Liver (tissue), 9 donors: Measurements from ENCODE around the gene FAT2. TPM values are rescaled to one million over a fixed set of nuclear protein-coding genes. Genes with fewer than 3 reads are reported as not detected.

Experiments
- DNase-seq: peaks from one replicate; pipeline ENCODE4 v3.0.0-alpha.2; 2017; ENCODE audit warnings: low spot score
- H3K27ac ChIP-seq, 2 donors: one replicate each; pipeline ENCODE4 v1.7.0; 2013; ENCODE audit warnings: inconsistent platforms in 2 of 2, low read length in 2 of 2, control low read depth in 1 of 2, low read depth in 1 of 2, mild to moderate bottlenecking in 1 of 2
- H3K27me3 ChIP-seq, 4 donors: one replicate each; pipeline versions ENCODE4 v1.6.1 to v1.7.0; 2013; ENCODE audit warnings: low read length in 3 of 4, inconsistent platforms in 1 of 4, mild to moderate bottlenecking in 1 of 4, moderate library complexity in 1 of 4; ENCODE audit not compliant: control insufficient read depth in 4 of 4, insufficient read depth in 4 of 4
- H3K36me3 ChIP-seq, 4 donors: one replicate each; pipeline versions ENCODE4 v1.6.1 to v1.7.0; 2013; ENCODE audit warnings: low read length in 3 of 4, mild to moderate bottlenecking in 3 of 4, low read depth in 1 of 4, moderate library complexity in 1 of 4; ENCODE audit not compliant: control insufficient read depth in 4 of 4, insufficient read depth in 3 of 4
- H3K4me1 ChIP-seq, 4 donors: one replicate each; pipeline versions ENCODE4 v1.6.1 to v1.7.0; 2013; ENCODE audit warnings: low read length in 3 of 4, mild to moderate bottlenecking in 3 of 4, moderate library complexity in 1 of 4; ENCODE audit not compliant: control insufficient read depth in 4 of 4, insufficient read depth in 4 of 4
- H3K4me3 ChIP-seq, 3 donors: one replicate each; pipeline versions ENCODE4 v1.6.1 to v1.7.0; 2013; ENCODE audit warnings: low read length in 3 of 3, control low read depth in 1 of 3, low read depth in 1 of 3, mild to moderate bottlenecking in 1 of 3
- H3K9ac ChIP-seq, 2 donors: one replicate each; pipeline ENCODE4 v1.7.0; 2013; ENCODE audit warnings: low read length in 2 of 2, mild to moderate bottlenecking in 2 of 2, moderate library complexity in 2 of 2, control low read depth in 1 of 2, low read depth in 1 of 2
- H3K9me3 ChIP-seq, 4 donors: one replicate each; pipeline versions ENCODE4 v1.6.1 to v1.7.0; 2013; ENCODE audit warnings: low read length in 3 of 4; ENCODE audit not compliant: control insufficient read depth in 4 of 4
- EGR1 ChIP-seq, 2 donors: IDR thresholded peaks; 2 replicates each; pipeline ENCODE4 v1.6.1; 2016 to 2018; ENCODE audit warnings: antibody characterized with exemption in 2 of 2, low read depth in 2 of 2
- FOXA1 ChIP-seq: IDR thresholded peaks from 2 replicates; pipeline ENCODE4 v1.6.1; 2016; ENCODE audit warnings: antibody characterized with exemption
- GABPA ChIP-seq, 2 donors: IDR thresholded peaks in 1 of 2; conservative IDR thresholded peaks in 1 of 2; 2 replicates each; pipeline ENCODE4 v1.6.1; 2016; ENCODE audit warnings: antibody characterized with exemption in 2 of 2, mild to moderate bottlenecking in 1 of 2, moderate library complexity in 1 of 2
- HNF4A ChIP-seq, 2 donors: conservative IDR thresholded peaks; 2 replicates each; pipeline ENCODE4 v1.6.1; 2016; ENCODE audit warnings: antibody characterized with exemption in 2 of 2, mild to moderate bottlenecking in 2 of 2
- JUND ChIP-seq, 2 donors: IDR thresholded peaks; 2 replicates each; pipeline ENCODE4 v1.6.1; 2016; ENCODE audit warnings: antibody characterized with exemption in 2 of 2
- NR2F2 ChIP-seq: IDR thresholded peaks from 2 replicates; pipeline ENCODE4 v1.6.1; 2016; ENCODE audit warnings: antibody characterized with exemption
- RAD21 ChIP-seq, 2 donors: IDR thresholded peaks; 2 replicates each; pipeline ENCODE4 v1.6.1; 2016; ENCODE audit warnings: antibody characterized with exemption in 2 of 2, mild to moderate bottlenecking in 2 of 2
- RXRA ChIP-seq, 2 donors: IDR thresholded peaks; 2 replicates each; pipeline ENCODE4 v1.6.1; 2017 to 2018; ENCODE audit warnings: antibody characterized with exemption in 2 of 2, mild to moderate bottlenecking in 1 of 2
- SP1 ChIP-seq: IDR thresholded peaks from 2 replicates; pipeline ENCODE4 v1.6.1; 2018; ENCODE audit warnings: antibody characterized with exemption, mild to moderate bottlenecking
- YY1 ChIP-seq: IDR thresholded peaks from 2 replicates; pipeline ENCODE4 v1.6.1; 2016; ENCODE audit warnings: antibody characterized with exemption, mild to moderate bottlenecking
- WGBS: extraction: QIAGEN DNeasy Blood & Tissue Kit; methylation state at CpG from one replicate; pipeline ENCODE4 v1.1.7; 2013; 5-methylcytosine and 5-hydroxymethylcytosine counted together
- polyA plus RNA-seq, 2 donors: library from polyadenylated mRNA; stranded (reverse) in 1 of 2; unstranded in 1 of 2; fragments of 200-250 nt in 1 of 2; fragments of >200 nt in 1 of 2; fragmentation: Nextera tagmentation in 1 of 2; extraction: Ambion mirVana in 1 of 2; gene quantifications; one replicate each; pipeline versions ENCODE4 v1.2.1 to v1.2.3, GENCODE V29; 2013 to 2015
- total RNA-seq, 2 donors: library from RNA; depleted of rRNA; stranded (reverse); fragments of >200 nt; gene quantifications; one replicate each; pipeline ENCODE4 v1.2.3, GENCODE V29; 2014
- TF ChIP-seq, protein P1 (sequence below): IDR thresholded peaks from 2 replicates; pipeline ENCODE4 v1.6.1; 2016; ENCODE audit warnings: antibody characterized with exemption
- TF ChIP-seq, protein P2 (sequence below): fragments of 150-350 bp; IDR thresholded peaks from 2 replicates; pipeline ENCODE4 v1.5.1; 2017; ENCODE audit warnings: improper control_type of control experiment, low read depth, low read length; ENCODE audit not compliant: missing input control
- TF ChIP-seq, protein P3 (sequence below): IDR thresholded peaks from 2 replicates; pipeline ENCODE4 v1.6.1; 2016; ENCODE audit warnings: antibody characterized with exemption
- TF ChIP-seq, protein P4 (sequence below): IDR thresholded peaks from 2 replicates; pipeline ENCODE4 v1.6.1; 2016; ENCODE audit warnings: antibody characterized with exemption
- TF ChIP-seq, protein P5 (sequence below): IDR thresholded peaks from 2 replicates; pipeline ENCODE4 v1.6.1; 2016; ENCODE audit warnings: antibody characterized with exemption, mild to moderate bottlenecking
- donor health status: healthy.
- donor health status: healthy.
- donor health status: healthy.
- donor health status: healthy.
- donor health status: healthy.

The FAT2 gene
- total and polyA plus RNA-seq, 4 donors = under 0.01 to 0.07 TPM; not detected in 2

DNA sequence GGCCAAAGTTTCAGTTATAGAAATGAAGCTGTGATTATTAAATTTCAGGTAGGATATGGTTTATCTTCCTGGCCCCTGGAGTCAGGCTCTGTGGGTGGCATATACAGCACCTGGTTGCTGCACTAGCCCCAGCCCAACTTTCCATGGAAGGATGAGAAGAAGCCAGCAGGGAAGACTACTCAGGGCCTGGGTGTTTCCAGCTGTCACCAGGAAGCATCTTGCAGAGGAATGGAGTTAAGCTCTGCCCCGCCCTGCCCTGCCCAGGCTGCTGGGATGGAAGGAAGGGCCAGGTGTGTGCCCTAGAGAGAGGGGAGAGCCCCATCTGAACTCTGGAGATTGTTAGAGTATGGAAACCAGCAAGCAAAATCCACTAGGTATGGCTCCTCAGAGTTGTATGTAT is 42.8 kb upstream of the FAT2 start:
- no peak overlapping the region for H3K27ac ChIP-seq
- no peaks in the 10 kb centered on the region for H3K4me1 ChIP-seq
- TF ChIP-seq EGR1 (IDR thresholded peaks at IDR 0.05; ENCODE audit: low read depth in 2 of 2) = no peak
- TF ChIP-seq, protein P1, sequence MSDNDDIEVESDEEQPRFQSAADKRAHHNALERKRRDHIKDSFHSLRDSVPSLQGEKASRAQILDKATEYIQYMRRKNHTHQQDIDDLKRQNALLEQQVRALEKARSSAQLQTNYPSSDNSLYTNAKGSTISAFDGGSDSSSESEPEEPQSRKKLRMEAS = no peak
- no peaks in the 10 kb centered on the region for H3K36me3 ChIP-seq
- no peak overlapping the region for H3K9ac ChIP-seq
- no peak overlapping the region for H3K4me3 ChIP-seq
- DNase-seq = no peak
- 70% methylated on average over 1 of the region's 1 CpG for WGBS
- no peaks in the 10 kb centered on the region for H3K9me3 ChIP-seq
- no peaks in the 10 kb centered on the region for H3K27me3 ChIP-seq

DNA sequence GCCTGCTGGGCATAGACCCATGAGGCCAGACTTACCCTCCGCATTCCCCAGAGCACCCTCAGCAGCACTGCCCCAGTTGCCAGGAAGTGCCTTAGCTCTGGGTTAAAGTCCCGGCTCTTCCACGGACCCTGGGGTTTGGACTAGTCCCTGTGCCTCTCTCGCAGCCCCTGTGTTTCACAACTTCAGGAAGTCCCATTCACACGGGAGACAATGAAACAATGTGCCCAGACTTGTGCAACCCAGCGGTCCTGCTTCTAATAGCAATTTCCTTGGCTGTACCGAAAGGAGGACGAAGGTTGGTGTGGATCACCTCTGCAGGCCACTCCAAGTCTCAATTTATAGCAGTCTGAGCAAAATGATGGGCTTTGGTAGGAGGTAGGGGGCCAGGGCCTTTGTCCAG is 41.8 kb upstream of the FAT2 start:
- no peak for TF ChIP-seq HNF4A (conservative IDR thresholded peaks at IDR 0.05)
- TF ChIP-seq SP1 = no peak
- no peak for TF ChIP-seq FOXA1
- TF ChIP-seq, protein P2, sequence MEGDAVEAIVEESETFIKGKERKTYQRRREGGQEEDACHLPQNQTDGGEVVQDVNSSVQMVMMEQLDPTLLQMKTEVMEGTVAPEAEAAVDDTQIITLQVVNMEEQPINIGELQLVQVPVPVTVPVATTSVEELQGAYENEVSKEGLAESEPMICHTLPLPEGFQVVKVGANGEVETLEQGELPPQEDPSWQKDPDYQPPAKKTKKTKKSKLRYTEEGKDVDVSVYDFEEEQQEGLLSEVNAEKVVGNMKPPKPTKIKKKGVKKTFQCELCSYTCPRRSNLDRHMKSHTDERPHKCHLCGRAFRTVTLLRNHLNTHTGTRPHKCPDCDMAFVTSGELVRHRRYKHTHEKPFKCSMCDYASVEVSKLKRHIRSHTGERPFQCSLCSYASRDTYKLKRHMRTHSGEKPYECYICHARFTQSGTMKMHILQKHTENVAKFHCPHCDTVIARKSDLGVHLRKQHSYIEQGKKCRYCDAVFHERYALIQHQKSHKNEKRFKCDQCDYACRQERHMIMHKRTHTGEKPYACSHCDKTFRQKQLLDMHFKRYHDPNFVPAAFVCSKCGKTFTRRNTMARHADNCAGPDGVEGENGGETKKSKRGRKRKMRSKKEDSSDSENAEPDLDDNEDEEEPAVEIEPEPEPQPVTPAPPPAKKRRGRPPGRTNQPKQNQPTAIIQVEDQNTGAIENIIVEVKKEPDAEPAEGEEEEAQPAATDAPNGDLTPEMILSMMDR = no peak
- TF ChIP-seq EGR1 (IDR thresholded peaks at IDR 0.05; ENCODE audit: low read depth in 2 of 2) = no peak
- no peak for TF ChIP-seq RAD21 (IDR thresholded peaks at IDR 0.05)
- Histone ChIP-seq H3K27ac (no peak overlapping the region), H3K36me3 (no peaks in the 10 kb centered on the region), H3K4me1 (no peaks in the 10 kb centered on the region), H3K4me3 (no peak overlapping the region), H3K27me3 (no peaks in the 10 kb centered on the region), H3K9ac (no peak overlapping the region), H3K9me3 (no peaks in the 10 kb centered on the region)
- WGBS = 81% methylated on average over 8 of the region's 8 CpGs
- no peak for DNase-seq

DNA sequence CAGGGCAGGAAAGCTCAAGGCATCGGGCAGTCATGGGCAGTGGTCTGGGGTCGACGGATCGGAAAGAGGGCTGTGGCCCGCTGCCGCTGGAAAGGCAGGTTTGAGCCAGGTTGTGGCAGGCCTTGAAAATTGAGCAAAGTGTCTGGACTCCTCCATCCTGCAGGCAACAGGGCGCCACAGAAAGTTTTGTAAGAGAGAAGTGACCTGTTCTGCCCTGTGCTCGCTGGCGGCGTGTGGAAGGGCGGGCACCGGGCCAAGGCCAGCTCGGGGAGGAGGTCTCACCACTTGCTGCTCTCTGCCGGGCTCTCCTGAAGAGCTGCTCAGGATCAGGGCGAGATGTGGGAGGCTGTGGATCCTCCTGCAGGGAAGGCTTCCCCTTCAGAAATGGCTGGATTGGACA is 41.4 kb upstream of the FAT2 start:
- Histone ChIP-seq H3K9ac (no peak overlapping the region), H3K27ac (no peak overlapping the region), H3K4me1 (no peaks in the 10 kb centered on the region), H3K36me3 (no peaks in the 10 kb centered on the region), H3K9me3 (no peaks in the 10 kb centered on the region), H3K27me3 (no peaks in the 10 kb centered on the region), H3K4me3 (no peak overlapping the region)
- DNase-seq = no peak
- WGBS = 76% methylated on average over 15 of the region's 15 CpGs
- TF ChIP-seq, protein P1 = no peak
- TF ChIP-seq RXRA (IDR thresholded peaks at IDR 0.05) = no peak
- no peak for TF ChIP-seq SP1
- TF ChIP-seq, protein P3, sequence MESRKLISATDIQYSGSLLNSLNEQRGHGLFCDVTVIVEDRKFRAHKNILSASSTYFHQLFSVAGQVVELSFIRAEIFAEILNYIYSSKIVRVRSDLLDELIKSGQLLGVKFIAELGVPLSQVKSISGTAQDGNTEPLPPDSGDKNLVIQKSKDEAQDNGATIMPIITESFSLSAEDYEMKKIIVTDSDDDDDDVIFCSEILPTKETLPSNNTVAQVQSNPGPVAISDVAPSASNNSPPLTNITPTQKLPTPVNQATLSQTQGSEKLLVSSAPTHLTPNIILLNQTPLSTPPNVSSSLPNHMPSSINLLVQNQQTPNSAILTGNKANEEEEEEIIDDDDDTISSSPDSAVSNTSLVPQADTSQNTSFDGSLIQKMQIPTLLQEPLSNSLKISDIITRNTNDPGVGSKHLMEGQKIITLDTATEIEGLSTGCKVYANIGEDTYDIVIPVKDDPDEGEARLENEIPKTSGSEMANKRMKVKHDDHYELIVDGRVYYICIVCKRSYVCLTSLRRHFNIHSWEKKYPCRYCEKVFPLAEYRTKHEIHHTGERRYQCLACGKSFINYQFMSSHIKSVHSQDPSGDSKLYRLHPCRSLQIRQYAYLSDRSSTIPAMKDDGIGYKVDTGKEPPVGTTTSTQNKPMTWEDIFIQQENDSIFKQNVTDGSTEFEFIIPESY = no peak
- no peak for TF ChIP-seq HNF4A (conservative IDR thresholded peaks at IDR 0.05)
- no peak for TF ChIP-seq EGR1 (IDR thresholded peaks at IDR 0.05; ENCODE audit: low read depth in 2 of 2)
- TF ChIP-seq YY1 = no peak
- TF ChIP-seq, protein P4, sequence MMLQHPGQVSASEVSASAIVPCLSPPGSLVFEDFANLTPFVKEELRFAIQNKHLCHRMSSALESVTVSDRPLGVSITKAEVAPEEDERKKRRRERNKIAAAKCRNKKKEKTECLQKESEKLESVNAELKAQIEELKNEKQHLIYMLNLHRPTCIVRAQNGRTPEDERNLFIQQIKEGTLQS = no peak
- TF ChIP-seq NR2F2 = no peak
- no peak for TF ChIP-seq GABPA (IDR thresholded peaks at IDR 0.05 in 1 of 2, conservative IDR thresholded peaks at IDR 0.05 in 1 of 2)
- TF ChIP-seq, protein P5, sequence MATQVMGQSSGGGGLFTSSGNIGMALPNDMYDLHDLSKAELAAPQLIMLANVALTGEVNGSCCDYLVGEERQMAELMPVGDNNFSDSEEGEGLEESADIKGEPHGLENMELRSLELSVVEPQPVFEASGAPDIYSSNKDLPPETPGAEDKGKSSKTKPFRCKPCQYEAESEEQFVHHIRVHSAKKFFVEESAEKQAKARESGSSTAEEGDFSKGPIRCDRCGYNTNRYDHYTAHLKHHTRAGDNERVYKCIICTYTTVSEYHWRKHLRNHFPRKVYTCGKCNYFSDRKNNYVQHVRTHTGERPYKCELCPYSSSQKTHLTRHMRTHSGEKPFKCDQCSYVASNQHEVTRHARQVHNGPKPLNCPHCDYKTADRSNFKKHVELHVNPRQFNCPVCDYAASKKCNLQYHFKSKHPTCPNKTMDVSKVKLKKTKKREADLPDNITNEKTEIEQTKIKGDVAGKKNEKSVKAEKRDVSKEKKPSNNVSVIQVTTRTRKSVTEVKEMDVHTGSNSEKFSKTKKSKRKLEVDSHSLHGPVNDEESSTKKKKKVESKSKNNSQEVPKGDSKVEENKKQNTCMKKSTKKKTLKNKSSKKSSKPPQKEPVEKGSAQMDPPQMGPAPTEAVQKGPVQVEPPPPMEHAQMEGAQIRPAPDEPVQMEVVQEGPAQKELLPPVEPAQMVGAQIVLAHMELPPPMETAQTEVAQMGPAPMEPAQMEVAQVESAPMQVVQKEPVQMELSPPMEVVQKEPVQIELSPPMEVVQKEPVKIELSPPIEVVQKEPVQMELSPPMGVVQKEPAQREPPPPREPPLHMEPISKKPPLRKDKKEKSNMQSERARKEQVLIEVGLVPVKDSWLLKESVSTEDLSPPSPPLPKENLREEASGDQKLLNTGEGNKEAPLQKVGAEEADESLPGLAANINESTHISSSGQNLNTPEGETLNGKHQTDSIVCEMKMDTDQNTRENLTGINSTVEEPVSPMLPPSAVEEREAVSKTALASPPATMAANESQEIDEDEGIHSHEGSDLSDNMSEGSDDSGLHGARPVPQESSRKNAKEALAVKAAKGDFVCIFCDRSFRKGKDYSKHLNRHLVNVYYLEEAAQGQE = no peak
- TF ChIP-seq RAD21 (IDR thresholded peaks at IDR 0.05) = no peak
- no peak for TF ChIP-seq FOXA1
- no peak for TF ChIP-seq JUND (IDR thresholded peaks at IDR 0.05)
